B cell (primary cell): ENCODE data around the gene OR52B2. TPM values are rescaled to one million over a fixed set of nuclear protein-coding genes. Genes with fewer than 3 reads are reported as not detected.
"Not testable (repeated sequence)": the region's sequence is repeated elsewhere in the genome, so short reads cannot be mapped to it uniquely, and the experiment has no call there.

ENCODE experiments used
- ATAC-seq: fragments of 200-7000 bp; cut with Tn5 transposase; one replicate; pipeline ENCODE4 v1.10.0; 2021; ENCODE audit warnings: low read depth, mild to moderate bottlenecking, moderate number of reproducible peaks, moderate library complexity
- CTCF ChIA-PET: fragments of 350-600 bp; sonication (Branson Sonifier 250); formaldehyde crosslinking; loops from one replicate; lab custom pipeline; 2021; ENCODE audit warnings: antibody characterized with exemption, inconsistent platforms; lab: Charles Lee
- POLR2A ChIA-PET: fragments of 350-600 bp; sonication (Branson Sonifier 250); formaldehyde crosslinking; loops from one replicate; lab custom pipeline; 2021; ENCODE audit warnings: antibody characterized with exemption; lab: Charles Lee
- DNase-seq: peaks from one replicate; pipeline ENCODE4 v3.0.0; 2013
- H2AFZ ChIP-seq: 2 replicates; pipeline ENCODE4 v1.6.1; 2012; ENCODE audit warnings: mild to moderate bottlenecking, low read depth, low read length; ENCODE audit not compliant: insufficient read depth, poor library complexity, severe bottlenecking
- H3K27ac ChIP-seq, 2 donors: 1 replicate in 1 of 2; 2 replicates in 1 of 2; pipeline ENCODE4 v1.5.1; 2012 to 2013; ENCODE audit warnings: low read length in 2 of 2, mild to moderate bottlenecking in 2 of 2, moderate library complexity in 1 of 2
- H3K27me3 ChIP-seq, 4 experiments: fragments of 200-600 bp in 1 of 4; sonication (generic) in 1 of 4; replicated peaks in 1 of 4; 1 replicate in 2 of 4; 2 replicates in 2 of 4; pipeline versions ENCODE4 v1.6.1 to v1.7.0; 2013 to 2016; ENCODE audit warnings: low read length in 3 of 4, mild to moderate bottlenecking in 2 of 4, mixed read lengths in 1 of 4, moderate library complexity in 1 of 4; ENCODE audit not compliant: insufficient read depth in 4 of 4, control insufficient read depth in 3 of 4; ENCODE audit errors: control extremely low read depth in 1 of 4
- H3K36me3 ChIP-seq, 2 experiments: replicated peaks in 1 of 2; 1 replicate in 1 of 2; 2 replicates in 1 of 2; pipeline versions ENCODE4 v1.6.1 to v1.7.1; 2013; ENCODE audit warnings: low read length in 1 of 2; ENCODE audit not compliant: insufficient read depth in 2 of 2, control insufficient read depth in 1 of 2; ENCODE audit errors: control extremely low read depth in 1 of 2, extremely low read depth in 1 of 2
- H3K4me1 ChIP-seq, 2 donors: fragments of 200-600 bp in 1 of 2; sonication (generic) in 1 of 2; 1 replicate in 1 of 2; 2 replicates in 1 of 2; pipeline versions ENCODE4 v1.5.1 to v1.6.1; 2013 to 2017; ENCODE audit warnings: low read length in 2 of 2; ENCODE audit not compliant: control insufficient read depth in 2 of 2, insufficient read depth in 2 of 2
- H3K4me2 ChIP-seq: replicated peaks from 2 replicates; pipeline ENCODE3; 2012; ENCODE audit warnings: mild to moderate bottlenecking, low read depth, low read length; ENCODE audit not compliant: poor library complexity, severe bottlenecking
- H3K4me3 ChIP-seq, 5 experiments: fragments of 200-600 bp in 1 of 5; sonication (generic) in 1 of 5; 1 replicate in 3 of 5; 2 replicates in 2 of 5; pipeline versions ENCODE4 v1.5.1 to v1.7.0; 2011 to 2016; ENCODE audit warnings: low read length in 4 of 5, mild to moderate bottlenecking in 4 of 5, low read depth in 2 of 5, control low read depth in 1 of 5, moderate library complexity in 1 of 5; ENCODE audit not compliant: insufficient read depth in 1 of 5; ENCODE audit errors: control extremely low read depth in 1 of 5, extremely low read depth in 1 of 5
- H3K79me2 ChIP-seq: fragments of 200-600 bp; sonication (generic); one replicate; pipeline ENCODE4 v1.6.0; 2016; ENCODE audit warnings: low read length; ENCODE audit not compliant: control insufficient read depth, insufficient read depth
- H3K9ac ChIP-seq: fragments of 200-600 bp; sonication (generic); 2 replicates; pipeline ENCODE4 v1.6.1; 2017; ENCODE audit warnings: mild to moderate bottlenecking, low read length, moderate library complexity
- H3K9me3 ChIP-seq, 3 donors: one replicate each; pipeline versions ENCODE4 v1.6.1 to v1.7.1; 2013; ENCODE audit warnings: low read length in 2 of 3; ENCODE audit not compliant: control insufficient read depth in 2 of 3, insufficient read depth in 1 of 3; ENCODE audit errors: control extremely low read depth in 1 of 3
- H4K20me1 ChIP-seq: 2 replicates; pipeline ENCODE4 v1.6.0; 2012; ENCODE audit warnings: mild to moderate bottlenecking, low read length; ENCODE audit not compliant: insufficient read depth, control insufficient read depth, poor library complexity, severe bottlenecking
- H3K27ac Mint-ChIP-seq: one replicate; pipeline ENCODE4 v1.8.0; 2021; ENCODE audit warnings: mixed read lengths
- H3K27me3 Mint-ChIP-seq: one replicate; pipeline ENCODE4 v1.8.0; 2021; ENCODE audit warnings: mixed read lengths
- H3K4me1 Mint-ChIP-seq: one replicate; pipeline ENCODE4 v1.8.0; 2021; ENCODE audit warnings: mixed read lengths
- H3K4me3 Mint-ChIP-seq: one replicate; pipeline ENCODE4 v1.8.0; 2021; ENCODE audit warnings: mixed read lengths
- H3K9me3 Mint-ChIP-seq: one replicate; pipeline ENCODE4 v1.8.0; 2022; ENCODE audit warnings: mixed read lengths; ENCODE audit not compliant: insufficient read depth
- CTCF ChIP-seq: fragments of 200-600 bp; IDR thresholded peaks from one replicate; pipeline ENCODE4 v1.8.0; 2022; ENCODE audit warnings: antibody characterized with exemption, mild to moderate bottlenecking
- EZH2 ChIP-seq: IDR thresholded peaks from 2 replicates; pipeline ENCODE4 v1.6.1; 2012; ENCODE audit warnings: borderline replicate concordance, low read depth, mild to moderate bottlenecking, moderate library complexity, low read length; ENCODE audit not compliant: insufficient read depth, poor library complexity, severe bottlenecking
- WGBS: methylation state at CpG from one replicate; pipeline ENCODE4 v1.1.5; 2013; ENCODE audit warnings: missing lambda C conversion rate; ENCODE audit not compliant: insufficient coverage; 5-methylcytosine and 5-hydroxymethylcytosine counted together
- intact Hi-C: fragments of 100-400 bp; cut with micrococcal nuclease; formaldehyde crosslinking; loops from one replicate; pipeline ENCODE4 v1.10.0; 2022
- polyA plus RNA-seq: library from polyadenylated mRNA; depleted of rRNA; stranded (reverse); fragments of >200 nt; gene quantifications from 2 replicates; pipeline ENCODE4 v1.2.3, GENCODE V29; 2012
- total RNA-seq, 2 donors: library from RNA; stranded (reverse); fragments of 120-200 nt in 1 of 2; gene quantifications; 1 replicate in 1 of 2; 2 replicates in 1 of 2; pipeline versions ENCODE4 v1.2.3 to v1.2.4, GENCODE V29; 2013 to 2022

Gene OR52B2
- total and polyA plus RNA-seq, 2 donors (not counting 1 experiment from before 2014, with no cell fraction given) = not detected

GRCh38 chr11:6151117-6151516 is 19.0 kb downstream of the OR52B2 start:
- H3K4me3 ChIP-seq = no peak overlapping the region
- Mint-ChIP-seq H3K4me1 (no peaks in the 10 kb centered on the region), H3K27me3 (peaks cover 2% of the 10 kb centered on the region), H3K9me3 (peaks cover 5% of the 10 kb centered on the region), H3K4me3 (no peak overlapping the region), H3K27ac (no peak overlapping the region)
- H3K27me3 ChIP-seq = no peaks in the 10 kb centered on the region
- H3K36me3 ChIP-seq = no peaks in the 10 kb centered on the region
- intact Hi-C loops = no loop called here
- H3K79me2 ChIP-seq = no peaks in the 10 kb centered on the region
- H3K9ac ChIP-seq = no peak overlapping the region
- no peak overlapping the region for H3K4me2 ChIP-seq
- no peak for ATAC-seq
- no peak for DNase-seq
- no peaks in the 10 kb centered on the region for H4K20me1 ChIP-seq
- H2AFZ ChIP-seq = no peak overlapping the region
- H3K27ac ChIP-seq = no peak overlapping the region
- WGBS = no CpG with 5 or more reads among the region's 1 CpG
- CTCF ChIA-PET = no interaction called here
- no peaks in the 10 kb centered on the region for H3K9me3 ChIP-seq
- no peak for TF ChIP-seq CTCF
- TF ChIP-seq EZH2 = no peak
- POLR2A ChIA-PET = no interaction called here
- H3K4me1 ChIP-seq = no peaks in the 10 kb centered on the region

- not testable (repeated sequence) for H2AFZ ChIP-seq, H3K27me3 Mint-ChIP-seq, H3K27ac Mint-ChIP-seq
These were observed 26.4 kb downstream of the OR52B2 start for GRCh38 chr11:6143737-6144136.

More at GRCh38 chr11:6143737-6144136, 26.4 kb downstream of the OR52B2 start:
- H3K27ac ChIP-seq, intact Hi-C loops, H3K4me2 ChIP-seq, H3K79me2 ChIP-seq, H3K36me3 ChIP-seq, CTCF ChIA-PET, H3K4me3 ChIP-seq, H3K9ac ChIP-seq, H3K27me3 ChIP-seq, H3K4me1 ChIP-seq, ATAC-seq, H3K4me1 Mint-ChIP-seq, H3K9me3 ChIP-seq, DNase-seq, H3K4me3 Mint-ChIP-seq, POLR2A ChIA-PET, H3K9me3 Mint-ChIP-seq, H4K20me1 ChIP-seq: not testable (repeated sequence)
- WGBS = 93% methylated on average over 5 of the region's 21 CpGs
